HepG2 (cell line): Measurements from ENCODE around the gene ACAD8. TPM values are rescaled to one million over a fixed set of nuclear protein-coding genes. Genes with fewer than 3 reads are reported as not detected.

Experiments
- MTF2 ChIP-seq: sonication (generic); formaldehyde crosslinking; IDR thresholded peaks from 2 replicates; pipeline ENCODE4 v1.5.0; 2020; ENCODE audit warnings: missing genetic modification reagents, borderline replicate concordance
- TARDBP ChIP-seq: sonication (generic); formaldehyde crosslinking; IDR thresholded peaks from 2 replicates; pipeline ENCODE4 v1.8.0; 2022; ENCODE audit warnings: mild to moderate bottlenecking, missing genetic modification reagents
- USF2 ChIP-seq, 2 experiments: sonication (generic) in 1 of 2; formaldehyde crosslinking in 1 of 2; IDR thresholded peaks; 2 replicates each; pipeline versions ENCODE4 v1.5.1 to v1.6.1; 2011 to 2020; ENCODE audit warnings: borderline replicate concordance in 1 of 2, low read depth in 1 of 2, low read length in 1 of 2, mild to moderate bottlenecking in 1 of 2, missing genetic modification reagents in 1 of 2, moderate library complexity in 1 of 2
- ZBED4 ChIP-seq: sonication (generic); formaldehyde crosslinking; IDR thresholded peaks from 2 replicates; pipeline ENCODE4 v1.4.0; 2020; ENCODE audit warnings: missing genetic modification reagents, borderline replicate concordance
- ZGPAT ChIP-seq: IDR thresholded peaks from 2 replicates; pipeline ENCODE4 v1.6.1; 2016; ENCODE audit warnings: mild to moderate bottlenecking
- ZNF205 ChIP-seq: IDR thresholded peaks from 2 replicates; pipeline ENCODE4 v1.6.1; 2018; ENCODE audit warnings: missing biosample characterization, missing genetic modification reagents
- ZNF235 ChIP-seq: sonication (generic); formaldehyde crosslinking; IDR thresholded peaks from 2 replicates; pipeline ENCODE4 v1.8.1; 2023; ENCODE audit warnings: mild to moderate bottlenecking, missing genetic modification reagents, borderline replicate concordance
- ZNF569 ChIP-seq: sonication (generic); formaldehyde crosslinking; IDR thresholded peaks from 2 replicates; pipeline ENCODE4 v1.5.0; 2020; ENCODE audit warnings: mild to moderate bottlenecking, missing genetic modification reagents, moderate library complexity, borderline replicate concordance
- ZNF678 ChIP-seq: sonication (generic); formaldehyde crosslinking; IDR thresholded peaks from 2 replicates; pipeline ENCODE4 v1.4.0; 2020; ENCODE audit warnings: mild to moderate bottlenecking, missing genetic modification reagents
- ZNF737 ChIP-seq: sonication (generic); formaldehyde crosslinking; IDR thresholded peaks from 2 replicates; pipeline ENCODE4 v1.5.0; 2020; ENCODE audit warnings: missing genetic modification reagents, mild to moderate bottlenecking, borderline replicate concordance
- ZNF768 ChIP-seq: sonication (generic); formaldehyde crosslinking; IDR thresholded peaks from 2 replicates; pipeline ENCODE4 v1.4.0; 2020; ENCODE audit warnings: missing genetic modification reagents
- ZNF790 ChIP-seq: sonication (generic); formaldehyde crosslinking; IDR thresholded peaks from 2 replicates; pipeline ENCODE4 v1.8.0; 2022; ENCODE audit warnings: missing genetic modification reagents, mild to moderate bottlenecking, borderline replicate concordance
- polyA plus RNA-seq, 8 experiments: library from polyadenylated mRNA; depleted of rRNA in 3 of 8; stranded (reverse) in 7 of 8; unstranded in 1 of 8; fragments of >200 nt; fragmentation: Illumina TruSeq in 4 of 8; extraction: Trizol in 4 of 8; gene quantifications; 2 replicates each; pipeline versions ENCODE4 v1.2.1 to v1.2.3, GENCODE V29; 2011 to 2016; ENCODE audit warnings: low read depth in 4 of 8, missing spikeins in 1 of 8, mixed read lengths in 1 of 8; ENCODE audit not compliant: insufficient read depth in 1 of 8
- total RNA-seq, 5 experiments: library from RNA; depleted of rRNA; stranded (reverse); fragments of >200 nt; fragmentation: Illumina TruSeq; extraction: Trizol; gene quantifications; 2 replicates each; pipeline ENCODE4 v1.2.3, GENCODE V29; 2016; ENCODE audit warnings: low read depth in 1 of 5
- TF ChIP-seq, protein P1 (sequence below): sonication (generic); formaldehyde crosslinking; IDR thresholded peaks from 2 replicates; pipeline ENCODE4 v1.9.0; 2021; ENCODE audit warnings: missing genetic modification reagents, borderline replicate concordance
- TF ChIP-seq, protein P2 (sequence below): sonication (generic); formaldehyde crosslinking; IDR thresholded peaks from 2 replicates; pipeline ENCODE4 v1.5.0; 2020; ENCODE audit warnings: missing genetic modification reagents

The ACAD8 gene
- total and polyA plus RNA-seq, 2 of the 13 experiments (the other 11 are each of a cell fraction or from before 2014, with no cell fraction given) = 13.5 to 20.3 TPM

DNA sequence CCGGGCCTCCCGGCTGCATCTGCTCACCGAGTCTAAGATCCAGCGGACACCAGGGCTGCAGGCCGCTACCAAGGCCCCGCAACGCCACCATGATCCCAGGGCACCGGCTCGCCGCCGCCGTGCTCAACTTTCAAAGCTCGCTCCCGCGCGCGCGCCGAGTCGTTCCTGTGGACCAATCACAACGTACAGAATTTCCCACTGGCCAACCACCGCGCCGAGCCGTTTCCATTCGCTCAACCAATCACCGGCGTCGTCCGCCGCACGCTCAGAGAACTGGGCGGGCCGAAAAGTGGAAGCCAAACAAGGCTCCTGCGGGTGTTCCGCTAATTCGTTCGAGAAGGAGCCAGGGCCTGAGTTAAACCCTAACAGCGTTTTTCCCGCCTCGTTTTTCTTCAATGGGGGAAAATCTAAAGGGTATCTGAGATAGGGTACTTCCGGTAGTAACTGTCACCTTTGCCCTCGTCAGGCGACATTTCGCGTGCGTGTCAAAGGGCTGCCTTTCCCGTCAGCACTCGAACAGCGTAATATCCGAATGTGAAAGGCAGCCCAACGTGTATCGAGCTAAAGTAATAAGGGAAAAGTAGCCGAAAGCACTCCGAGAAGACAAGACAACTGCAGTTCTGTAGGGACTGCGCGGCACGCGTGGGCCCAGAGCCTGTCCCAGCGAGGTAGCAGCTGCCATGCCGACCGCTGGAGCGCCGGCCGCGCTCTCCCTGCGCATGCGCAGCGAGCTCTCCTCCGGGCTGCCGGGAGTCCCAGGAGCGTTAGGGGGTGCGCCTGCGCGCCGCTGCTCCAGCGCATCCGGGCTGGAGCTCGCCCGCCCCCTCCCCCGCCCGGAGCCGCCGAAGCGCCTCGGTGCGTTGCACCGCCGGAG is 29.3 kb upstream of the ACAD8 start, which contains the start of the genes NCAPD3 and VPS26B (continued):
- TF ChIP-seq, protein P1, sequence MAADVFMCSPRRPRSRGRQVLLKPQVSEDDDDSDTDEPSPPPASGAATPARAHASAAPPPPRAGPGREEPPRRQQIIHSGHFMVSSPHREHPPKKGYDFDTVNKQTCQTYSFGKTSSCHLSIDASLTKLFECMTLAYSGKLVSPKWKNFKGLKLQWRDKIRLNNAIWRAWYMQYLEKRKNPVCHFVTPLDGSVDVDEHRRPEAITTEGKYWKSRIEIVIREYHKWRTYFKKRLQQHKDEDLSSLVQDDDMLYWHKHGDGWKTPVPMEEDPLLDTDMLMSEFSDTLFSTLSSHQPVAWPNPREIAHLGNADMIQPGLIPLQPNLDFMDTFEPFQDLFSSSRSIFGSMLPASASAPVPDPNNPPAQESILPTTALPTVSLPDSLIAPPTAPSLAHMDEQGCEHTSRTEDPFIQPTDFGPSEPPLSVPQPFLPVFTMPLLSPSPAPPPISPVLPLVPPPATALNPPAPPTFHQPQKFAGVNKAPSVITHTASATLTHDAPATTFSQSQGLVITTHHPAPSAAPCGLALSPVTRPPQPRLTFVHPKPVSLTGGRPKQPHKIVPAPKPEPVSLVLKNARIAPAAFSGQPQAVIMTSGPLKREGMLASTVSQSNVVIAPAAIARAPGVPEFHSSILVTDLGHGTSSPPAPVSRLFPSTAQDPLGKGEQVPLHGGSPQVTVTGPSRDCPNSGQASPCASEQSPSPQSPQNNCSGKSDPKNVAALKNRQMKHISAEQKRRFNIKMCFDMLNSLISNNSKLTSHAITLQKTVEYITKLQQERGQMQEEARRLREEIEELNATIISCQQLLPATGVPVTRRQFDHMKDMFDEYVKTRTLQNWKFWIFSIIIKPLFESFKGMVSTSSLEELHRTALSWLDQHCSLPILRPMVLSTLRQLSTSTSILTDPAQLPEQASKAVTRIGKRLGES (CRISPR knock-in tag) = 0 out of 2 replicates have a peak, but pooled peaks have one; percentile 39
- TF ChIP-seq ZBED4 (CRISPR knock-in tag) = no peak
- TF ChIP-seq, protein P2, sequence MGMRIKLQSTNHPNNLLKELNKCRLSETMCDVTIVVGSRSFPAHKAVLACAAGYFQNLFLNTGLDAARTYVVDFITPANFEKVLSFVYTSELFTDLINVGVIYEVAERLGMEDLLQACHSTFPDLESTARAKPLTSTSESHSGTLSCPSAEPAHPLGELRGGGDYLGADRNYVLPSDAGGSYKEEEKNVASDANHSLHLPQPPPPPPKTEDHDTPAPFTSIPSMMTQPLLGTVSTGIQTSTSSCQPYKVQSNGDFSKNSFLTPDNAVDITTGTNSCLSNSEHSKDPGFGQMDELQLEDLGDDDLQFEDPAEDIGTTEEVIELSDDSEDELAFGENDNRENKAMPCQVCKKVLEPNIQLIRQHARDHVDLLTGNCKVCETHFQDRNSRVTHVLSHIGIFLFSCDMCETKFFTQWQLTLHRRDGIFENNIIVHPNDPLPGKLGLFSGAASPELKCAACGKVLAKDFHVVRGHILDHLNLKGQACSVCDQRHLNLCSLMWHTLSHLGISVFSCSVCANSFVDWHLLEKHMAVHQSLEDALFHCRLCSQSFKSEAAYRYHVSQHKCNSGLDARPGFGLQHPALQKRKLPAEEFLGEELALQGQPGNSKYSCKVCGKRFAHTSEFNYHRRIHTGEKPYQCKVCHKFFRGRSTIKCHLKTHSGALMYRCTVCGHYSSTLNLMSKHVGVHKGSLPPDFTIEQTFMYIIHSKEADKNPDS (CRISPR knock-in tag) = no peak
- TF ChIP-seq ZNF737 (CRISPR knock-in tag) = no peak; the same call in 1 of the 2 replicates
- TF ChIP-seq MTF2 (CRISPR knock-in tag) = no peak
- no peak for TF ChIP-seq ZNF205 (CRISPR knock-in tag)
- TF ChIP-seq USF2 (IDR thresholded peaks at IDR 0.05; ENCODE audit: low read depth, low read length) = no peak
- no peak for TF ChIP-seq USF2 (CRISPR knock-in tag; IDR thresholded peaks at IDR 0.05; ENCODE audit: borderline replicate concordance)
- TF ChIP-seq ZNF569 (CRISPR knock-in tag) = no peak
- peak; percentile 66 for TF ChIP-seq ZGPAT (CRISPR knock-in tag)
- no peak for TF ChIP-seq ZNF768
- TF ChIP-seq ZNF790 (CRISPR knock-in tag) = no peak
- TF ChIP-seq ZNF678 (CRISPR knock-in tag) = no peak
- TF ChIP-seq ZNF235 (CRISPR knock-in tag) = peak; percentile 74; the same call in 1 of the 2 replicates
- TF ChIP-seq TARDBP (CRISPR knock-in tag) = peak; percentile 71
